Suprapubic skin (tissue), 4 donors: Measurements from ENCODE around the gene FAAP100. TPM values are rescaled to one million over a fixed set of nuclear protein-coding genes. Genes with fewer than 3 reads are reported as not detected.

Experiments
- DNase-seq, 2 donors: peaks; one replicate each; pipeline ENCODE4 v3.0.0-alpha.2; 2019; ENCODE audit warnings: low spot score in 2 of 2
- H3K27ac ChIP-seq: fragments of 200-600 bp; sonication (generic); one replicate; pipeline ENCODE4 v1.5.1; 2019
- H3K27me3 ChIP-seq: fragments of 200-600 bp; sonication (generic); one replicate; pipeline ENCODE4 v1.5.1; 2019
- H3K36me3 ChIP-seq: fragments of 200-600 bp; sonication (generic); one replicate; pipeline ENCODE4 v1.5.1; 2019
- H3K4me1 ChIP-seq: fragments of 200-600 bp; sonication (generic); one replicate; pipeline ENCODE4 v1.5.1; 2019
- H3K4me3 ChIP-seq: fragments of 200-600 bp; sonication (generic); one replicate; pipeline ENCODE4 v1.5.1; 2019; ENCODE audit warnings: mild to moderate bottlenecking
- H3K9me3 ChIP-seq: fragments of 200-600 bp; sonication (generic); one replicate; pipeline ENCODE4 v1.5.1; 2019
- CTCF ChIP-seq, 2 donors: fragments of 200-600 bp in 1 of 2; fragments of 450-650 bp in 1 of 2; sonication (generic) in 1 of 2; IDR thresholded peaks; one replicate each; pipeline ENCODE4 v1.5.1; 2016 to 2019; ENCODE audit warnings: antibody characterized with exemption in 2 of 2, mild to moderate bottlenecking in 1 of 2, moderate library complexity in 1 of 2
- EP300 ChIP-seq: sonication (generic); formaldehyde crosslinking; IDR thresholded peaks from one replicate; pipeline ENCODE4 v1.6.1; 2017; ENCODE audit warnings: antibody characterized with exemption
- POLR2A ChIP-seq, 2 donors: fragments of 450-650 bp; IDR thresholded peaks; one replicate each; pipeline ENCODE4 v1.6.1; 2017; ENCODE audit warnings: antibody characterized with exemption in 2 of 2, mild to moderate bottlenecking in 2 of 2, moderate library complexity in 2 of 2
- POLR2AphosphoS5 ChIP-seq, 3 donors: sonication (generic); formaldehyde crosslinking; IDR thresholded peaks; one replicate each; pipeline ENCODE4 v1.6.1; 2017; ENCODE audit warnings: antibody characterized with exemption in 3 of 3
- WGBS: methylation state at CpG from one replicate; pipeline ENCODE4 v1.1.5; 2018; 5-methylcytosine and 5-hydroxymethylcytosine counted together
- total RNA-seq, 4 donors: library from RNA; depleted of rRNA; stranded (reverse); fragments of >200 nt; gene quantifications; one replicate each; pipeline ENCODE4 v1.1.0, GENCODE V29; 2016

FAAP100 gene
- total RNA-seq, 4 donors from 2014 or later = 33.0 to 44.2 (median 37.7) TPM

DNA sequence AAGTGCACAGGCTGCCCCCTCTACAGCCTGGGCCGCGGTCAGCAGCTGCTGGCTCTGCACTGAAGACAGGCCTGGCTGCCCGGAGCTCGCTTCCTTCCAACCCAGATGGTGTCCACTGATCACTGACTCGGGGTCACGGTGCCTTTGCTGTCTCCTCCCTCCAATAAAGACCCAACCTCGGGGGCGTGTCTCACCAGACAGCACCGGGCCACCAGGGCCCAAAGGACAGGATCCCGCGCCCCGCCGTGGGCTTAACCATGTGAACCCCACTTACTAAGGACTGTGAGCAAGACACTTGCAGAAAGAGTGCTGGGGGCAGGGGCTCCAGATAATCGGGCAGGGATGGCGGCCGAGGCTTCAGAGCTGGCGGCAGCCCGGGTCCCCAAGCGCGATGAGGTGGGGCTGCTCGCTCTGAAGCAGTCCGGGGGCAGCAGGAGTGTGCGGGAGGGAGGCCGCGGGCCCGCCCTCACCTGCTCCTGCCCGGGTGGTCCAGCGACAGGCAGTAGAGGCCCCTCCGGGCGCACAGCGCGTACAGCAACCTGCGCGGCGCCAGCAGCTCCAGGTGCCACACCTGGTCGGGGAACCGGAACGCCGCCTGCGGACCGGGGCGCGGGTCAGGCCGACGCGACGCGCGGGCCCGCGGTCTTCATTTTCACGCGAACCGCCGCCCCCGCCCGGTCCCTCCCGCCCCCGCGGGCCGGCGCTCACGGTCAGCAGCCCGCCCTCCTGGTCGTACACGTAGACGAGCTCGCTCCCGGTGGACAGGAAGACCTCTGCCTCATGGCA lies 502 bp downstream of the FAAP100 start:
- Histone ChIP-seq H3K9me3 (no peaks in the 10 kb centered on the region), H3K4me3 (peak overlapping the region; percentile 99), H3K4me1 (peaks cover 28% of the 10 kb centered on the region), H3K27ac (peak overlapping the region; percentile 74), H3K27me3 (no peaks in the 10 kb centered on the region), H3K36me3 (peaks cover 36% of the 10 kb centered on the region)
- TF ChIP-seq CTCF (IDR thresholded peaks at IDR 0.05) (no peak), POLR2A (IDR thresholded peaks at IDR 0.05) (no peak), EP300 (no peak), POLR2AphosphoS5 (IDR thresholded peaks at IDR 0.05) (no peak)
- WGBS = 0% methylated on average over 4 of the region's 69 CpGs
- DNase-seq = no peak

- WGBS = 50% methylated on average over 8 of the region's 27 CpGs
- no peak for DNase-seq
- Histone ChIP-seq H3K4me3 (peak overlapping the region; percentile 99), H3K4me1 (peaks cover 28% of the 10 kb centered on the region), H3K9me3 (no peaks in the 10 kb centered on the region), H3K27ac (no peak overlapping the region), H3K36me3 (peaks cover 39% of the 10 kb centered on the region), H3K27me3 (no peaks in the 10 kb centered on the region)
- TF ChIP-seq POLR2AphosphoS5 (IDR thresholded peaks at IDR 0.05) = no peak
- TF ChIP-seq POLR2A (IDR thresholded peaks at IDR 0.05) = no peak
- no peak for TF ChIP-seq EP300
- no peak for TF ChIP-seq CTCF (IDR thresholded peaks at IDR 0.05)
Observed at GRCh38 chr17:81550830-81551457, 1.2 kb downstream of the FAAP100 start.

DNA sequence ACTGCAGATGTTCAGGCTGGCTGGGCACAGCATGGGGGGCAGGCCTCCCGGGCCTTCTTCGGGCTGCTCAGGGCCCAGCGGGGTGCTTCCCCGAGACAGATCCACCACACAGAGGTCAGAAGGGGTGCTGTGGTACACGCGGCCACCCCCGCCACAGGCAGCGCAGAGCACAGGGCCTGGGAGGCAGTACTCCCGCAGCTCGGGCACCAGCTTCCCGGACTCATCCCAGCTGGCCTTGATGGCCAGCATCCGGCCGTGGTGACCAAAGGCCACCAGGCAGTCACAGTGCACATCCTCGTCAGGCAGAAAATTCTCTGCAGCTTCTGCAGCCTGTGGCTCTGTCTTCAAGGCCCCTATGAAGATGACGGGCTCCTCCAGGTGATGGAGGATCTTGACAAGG lies 1.9 kb downstream of the FAAP100 start:
- peaks cover 46% of the 10 kb centered on the region for H3K36me3 ChIP-seq
- TF ChIP-seq POLR2A (IDR thresholded peaks at IDR 0.05) = no peak
- TF ChIP-seq CTCF (IDR thresholded peaks at IDR 0.05) = no peak
- TF ChIP-seq POLR2AphosphoS5 (IDR thresholded peaks at IDR 0.05) = no peak
- TF ChIP-seq EP300 = no peak
- H3K4me3 ChIP-seq = no peak overlapping the region
- H3K27me3 ChIP-seq = no peaks in the 10 kb centered on the region
- no peaks in the 10 kb centered on the region for H3K9me3 ChIP-seq
- peaks cover 28% of the 10 kb centered on the region for H3K4me1 ChIP-seq
- no peak overlapping the region for H3K27ac ChIP-seq
- no peak for DNase-seq
- 85% methylated on average over 4 of the region's 15 CpGs for WGBS

- Histone ChIP-seq H3K36me3 (peaks cover 50% of the 10 kb centered on the region), H3K4me1 (peaks cover 28% of the 10 kb centered on the region), H3K27me3 (no peaks in the 10 kb centered on the region), H3K27ac (no peak overlapping the region), H3K9me3 (no peaks in the 10 kb centered on the region), H3K4me3 (no peak overlapping the region)
- peak in 1 of 2 donors; percentile 78 for DNase-seq
- 98% methylated on average over 7 of the region's 8 CpGs for WGBS
- no peak for TF ChIP-seq EP300
- no peak for TF ChIP-seq CTCF (IDR thresholded peaks at IDR 0.05)
- no peak for TF ChIP-seq POLR2AphosphoS5 (IDR thresholded peaks at IDR 0.05)
- TF ChIP-seq POLR2A (IDR thresholded peaks at IDR 0.05) = no peak
Observed at GRCh38 chr17:81549826-81550225, 2.3 kb downstream of the FAAP100 start.

- no peak overlapping the region for H3K4me3 ChIP-seq
- DNase-seq = no peak
- peaks cover 26% of the 10 kb centered on the region for H3K4me1 ChIP-seq
- no peaks in the 10 kb centered on the region for H3K27me3 ChIP-seq
- H3K27ac ChIP-seq = no peak overlapping the region
- H3K36me3 ChIP-seq = peaks cover 58% of the 10 kb centered on the region
- TF ChIP-seq CTCF (IDR thresholded peaks at IDR 0.05) (no peak), POLR2A (IDR thresholded peaks at IDR 0.05) (no peak), POLR2AphosphoS5 (IDR thresholded peaks at IDR 0.05) (no peak), EP300 (no peak)
- no peaks in the 10 kb centered on the region for H3K9me3 ChIP-seq
- WGBS = 86% methylated on average over 16 of the region's 16 CpGs
Observed at GRCh38 chr17:81549031-81549557, 3.1 kb downstream of the FAAP100 start.
